T-cell (primary cell): ENCODE data around the gene PPHLN1. TPM values are rescaled to one million over a fixed set of nuclear protein-coding genes. Genes with fewer than 3 reads are reported as not detected.

ENCODE experiments used
- ATAC-seq, 4 experiments: fragments of 200-7000 bp in 3 of 4; fragments of 150-1000 bp in 1 of 4; cut with Tn5 transposase; replicated peaks in 1 of 4; 1 replicate in 3 of 4; 2 replicates in 1 of 4; pipeline ENCODE4 v1.10.0; 2021; ENCODE audit warnings: moderate library complexity in 3 of 4, mild to moderate bottlenecking in 2 of 4, moderate number of reproducible peaks in 1 of 4
- CTCF ChIA-PET, 2 donors: fragments of 300-600 bp; sonication (Branson Sonifier 250); formaldehyde crosslinking; loops; one replicate each; lab custom pipeline; 2022; ENCODE audit warnings: antibody characterized with exemption in 2 of 2; lab: Charles Lee
- POLR2A ChIA-PET, 2 donors: fragments of 300-600 bp; sonication (Branson Sonifier 250); formaldehyde crosslinking; loops; one replicate each; lab custom pipeline; 2022; ENCODE audit warnings: antibody characterized with exemption in 2 of 2; lab: Charles Lee
- DNase-seq, 35 experiments: peaks; one replicate each; pipeline versions ENCODE4 v3.0.0 to v3.0.0-alpha.2; 2013 to 2023
- H3K27ac ChIP-seq: one replicate; pipeline ENCODE4 v1.5.1; 2013; ENCODE audit warnings: low read length
- H3K27me3 ChIP-seq, 2 experiments: replicated peaks in 1 of 2; 1 replicate in 1 of 2; 2 replicates in 1 of 2; pipeline versions ENCODE4 v1.6.1 to v1.7.0; 2013; ENCODE audit warnings: low read length in 1 of 2, mixed read lengths in 1 of 2; ENCODE audit not compliant: control insufficient read depth in 2 of 2, insufficient read depth in 2 of 2; ENCODE audit errors: extremely low read depth in 1 of 2
- H3K36me3 ChIP-seq, 2 donors: 1 replicate in 1 of 2; 2 replicates in 1 of 2; pipeline versions ENCODE4 v1.6.1 to v1.7.0; 2013; ENCODE audit warnings: low read length in 1 of 2; ENCODE audit not compliant: control insufficient read depth in 2 of 2, insufficient read depth in 1 of 2; ENCODE audit errors: extremely low read depth in 1 of 2
- H3K4me1 ChIP-seq, 2 experiments: 1 replicate in 1 of 2; 2 replicates in 1 of 2; pipeline versions ENCODE4 v1.6.1 to v1.7.0; 2013; ENCODE audit warnings: low read length in 2 of 2, mixed read lengths in 1 of 2; ENCODE audit not compliant: insufficient read depth in 2 of 2, control insufficient read depth in 1 of 2; ENCODE audit errors: extremely low read depth in 1 of 2
- H3K4me3 ChIP-seq, 2 donors: 1 replicate in 1 of 2; 2 replicates in 1 of 2; pipeline versions ENCODE4 v1.5.1 to v1.7.0; 2013; ENCODE audit warnings: mild to moderate bottlenecking in 2 of 2, low read length in 1 of 2, moderate library complexity in 1 of 2; ENCODE audit not compliant: control insufficient read depth in 1 of 2; ENCODE audit errors: extremely low read depth in 1 of 2
- H3K9me3 ChIP-seq: 2 replicates; pipeline ENCODE4 v1.7.0; 2013
- H3K27ac Mint-ChIP-seq, 2 donors: one replicate each; pipeline ENCODE4 v1.8.0; 2020 to 2021; ENCODE audit warnings: mild to moderate bottlenecking in 2 of 2, mixed read lengths in 2 of 2
- H3K27me3 Mint-ChIP-seq, 2 donors: one replicate each; pipeline ENCODE4 v1.8.0; 2021 to 2022; ENCODE audit warnings: mixed read lengths in 2 of 2
- H3K36me3 Mint-ChIP-seq: one replicate; pipeline ENCODE4 v1.8.0; 2021; ENCODE audit warnings: mixed read lengths
- H3K4me1 Mint-ChIP-seq, 3 donors: one replicate each; pipeline ENCODE4 v1.8.0; 2020 to 2022; ENCODE audit warnings: mixed read lengths in 3 of 3, mild to moderate bottlenecking in 1 of 3
- H3K4me3 Mint-ChIP-seq, 3 donors: one replicate each; pipeline ENCODE4 v1.8.0; 2020 to 2022; ENCODE audit warnings: mild to moderate bottlenecking in 3 of 3, mixed read lengths in 3 of 3, moderate library complexity in 3 of 3
- H3K9me3 Mint-ChIP-seq, 3 donors: one replicate each; pipeline ENCODE4 v1.8.0; 2020 to 2022; ENCODE audit warnings: mixed read lengths in 3 of 3
- WGBS: methylation state at CpG from one replicate; pipeline ENCODE4 v1.1.5; 2013; ENCODE audit warnings: missing lambda C conversion rate; ENCODE audit not compliant: insufficient coverage; 5-methylcytosine and 5-hydroxymethylcytosine counted together
- total RNA-seq, 35 experiments: library from RNA in 6 of 35; stranded (reverse) in 6 of 35; fragments of 120-200 nt in 1 of 35; gene quantifications; one replicate each; pipeline versions ENCODE4 v1.2.1 to v1.2.4 and lab custom pipeline; 2013 to 2026

Gene PPHLN1
- total RNA-seq, 5 donors from 2014 or later (not counting 1 experiment from before 2014, with no cell fraction given) = 70.8 to 98.9 (median 80.8) TPM

- Histone ChIP-seq H3K9me3 (no peaks in the 10 kb centered on the region), H3K4me1 (peaks cover 0 to 2% of the 10 kb centered on the region in 2 experiments), H3K36me3 (no peaks in the 10 kb centered on the region), H3K27me3 (peaks cover 0 to 16% of the 10 kb centered on the region in 2 experiments), H3K27ac (no peak overlapping the region), H3K4me3 (no peak overlapping the region)
- Mint-ChIP-seq H3K36me3 (no peaks in the 10 kb centered on the region), H3K4me3 (no peak overlapping the region), H3K27me3 (peaks cover 7 to 15% of the 10 kb centered on the region in 2 donors), H3K9me3 (no peaks in the 10 kb centered on the region), H3K4me1 (peaks cover 3 to 5% (median 4%) of the 10 kb centered on the region in 3 donors), H3K27ac (no peak overlapping the region)
- ChIA-PET CTCF (no interaction called here), POLR2A (no interaction called here)
- no CpG with 5 or more reads among the region's 9 CpGs for WGBS
- DNase-seq (no peak), ATAC-seq (no peak)
Observed at GRCh38 chr12:42288544-42288943, 37.4 kb upstream of the PPHLN1 start.

GRCh38 chr12:42291680-42292079 is 34.3 kb upstream of the PPHLN1 start:
- no peak overlapping the region for H3K27ac ChIP-seq
- POLR2A ChIA-PET = interaction anchor here in 1 of 2 donors (0.7 kb wide), 1 partner anchor 383 kb away, joined by 3 read pairs; no protein-coding TSS in a partner anchor
- no peak for DNase-seq
- no peaks in the 10 kb centered on the region for H3K9me3 Mint-ChIP-seq
- peaks cover 7 to 15% of the 10 kb centered on the region in 2 donors for H3K27me3 Mint-ChIP-seq
- H3K36me3 ChIP-seq = no peaks in the 10 kb centered on the region
- ATAC-seq = no peak
- no peaks in the 10 kb centered on the region for H3K36me3 Mint-ChIP-seq
- no peaks in the 10 kb centered on the region for H3K4me1 ChIP-seq
- CTCF ChIA-PET = no interaction called here
- H3K27me3 ChIP-seq = peaks cover 0 to 16% of the 10 kb centered on the region in 2 experiments
- no peaks in the 10 kb centered on the region for H3K4me1 Mint-ChIP-seq
- no CpG with 5 or more reads among the region's 2 CpGs for WGBS
- no peak overlapping the region for H3K27ac Mint-ChIP-seq
- no peak overlapping the region for H3K4me3 Mint-ChIP-seq
- no peaks in the 10 kb centered on the region for H3K9me3 ChIP-seq
- no peak overlapping the region for H3K4me3 ChIP-seq

GRCh38 chr12:42296503-42297109 is 29.4 kb upstream of the PPHLN1 start:
- Mint-ChIP-seq H3K4me1 (peaks cover 0 to 15% (median 8%) of the 10 kb centered on the region in 3 donors), H3K36me3 (no peaks in the 10 kb centered on the region), H3K9me3 (no peaks in the 10 kb centered on the region), H3K27me3 (no peaks in the 10 kb centered on the region), H3K4me3 (no peak overlapping the region), H3K27ac (no peak overlapping the region)
- CTCF ChIA-PET = interaction anchor here in 1 of 2 donors (0.6 kb wide), 1 partner anchor 275 kb away, joined by 5 read pairs; no protein-coding TSS in a partner anchor
- H3K4me1 ChIP-seq = peaks cover 0 to 2% of the 10 kb centered on the region in 2 experiments
- no peak overlapping the region for H3K27ac ChIP-seq
- H3K4me3 ChIP-seq = no peak overlapping the region
- ATAC-seq (no peak), DNase-seq (peak in 1 of 35 experiments; percentile 35)
- H3K36me3 ChIP-seq = no peaks in the 10 kb centered on the region
- WGBS = 83% methylated on average over 2 of the region's 5 CpGs
- no peaks in the 10 kb centered on the region for H3K9me3 ChIP-seq
- POLR2A ChIA-PET = no interaction called here
- no peaks in the 10 kb centered on the region for H3K27me3 ChIP-seq

- no peaks in the 10 kb centered on the region for H3K36me3 Mint-ChIP-seq
- CTCF ChIA-PET = interaction anchor here in 1 of 2 donors (0.6 to 0.7 kb wide), 2 partner anchors 724 to 1562 kb away, joined by 8 to 12 read pairs; no protein-coding TSS in a partner anchor
- peaks cover 0 to 15% (median 8%) of the 10 kb centered on the region in 3 donors for H3K4me1 Mint-ChIP-seq
- Histone ChIP-seq H3K27me3 (no peaks in the 10 kb centered on the region), H3K36me3 (no peaks in the 10 kb centered on the region), H3K4me3 (no peak overlapping the region), H3K4me1 (peaks cover 0 to 2% of the 10 kb centered on the region in 2 experiments), H3K27ac (no peak overlapping the region), H3K9me3 (no peaks in the 10 kb centered on the region)
- no CpG with 5 or more reads among the region's 4 CpGs for WGBS
- no peak overlapping the region for H3K4me3 Mint-ChIP-seq
- no peaks in the 10 kb centered on the region for H3K9me3 Mint-ChIP-seq
- ATAC-seq (no peak), DNase-seq (no peak)
- POLR2A ChIA-PET = interaction anchor here (0.6 kb wide), 2 partner anchors 45 to 69 kb away, joined by 4 to 6 read pairs; no protein-coding TSS in a partner anchor
- no peak overlapping the region for H3K27ac Mint-ChIP-seq
- no peaks in the 10 kb centered on the region for H3K27me3 Mint-ChIP-seq
Observed at GRCh38 chr12:42298887-42299286, 27.1 kb upstream of the PPHLN1 start.

GRCh38 chr12:42299392-42300308 is 26.3 kb upstream of the PPHLN1 start:
- Mint-ChIP-seq H3K27me3 (no peaks in the 10 kb centered on the region), H3K36me3 (no peaks in the 10 kb centered on the region), H3K27ac (peak overlapping the region in 1 of 2 donors; percentile 50), H3K4me1 (peaks cover 0 to 15% (median 8%) of the 10 kb centered on the region in 3 donors), H3K9me3 (no peaks in the 10 kb centered on the region), H3K4me3 (peak overlapping the region in 1 of 3 donors; percentile 58)
- WGBS = no CpG with 5 or more reads among the region's 8 CpGs
- Histone ChIP-seq H3K9me3 (no peaks in the 10 kb centered on the region), H3K4me1 (peaks cover 0 to 2% of the 10 kb centered on the region in 2 experiments), H3K27ac (no peak overlapping the region), H3K27me3 (no peaks in the 10 kb centered on the region), H3K4me3 (no peak overlapping the region), H3K36me3 (no peaks in the 10 kb centered on the region)
- ChIA-PET POLR2A (interaction anchor here (0.6 kb wide), 3 partner anchors 44 to 70 kb away, joined by 3 to 6 read pairs (median 4); no protein-coding TSS in a partner anchor), CTCF (interaction anchor here in 1 of 2 donors (0.6 to 0.7 kb wide), 2 partner anchors 725 to 1561 kb away, joined by 8 to 12 read pairs; no protein-coding TSS in a partner anchor)
- DNase-seq (peak in 6 of 35 experiments; percentile 4 to 24 (median 14)), ATAC-seq (peak in 2 of 4 experiments; percentile 24 to 42)

- no peaks in the 10 kb centered on the region for H3K36me3 ChIP-seq
- no peaks in the 10 kb centered on the region for H3K9me3 ChIP-seq
- DNase-seq (no peak), ATAC-seq (no peak)
- H3K27ac ChIP-seq = no peak overlapping the region
- Mint-ChIP-seq H3K27ac (no peak overlapping the region), H3K9me3 (no peaks in the 10 kb centered on the region), H3K4me1 (no peaks in the 10 kb centered on the region), H3K4me3 (no peak overlapping the region), H3K36me3 (peaks cover 4% of the 10 kb centered on the region), H3K27me3 (no peaks in the 10 kb centered on the region)
- no peaks in the 10 kb centered on the region for H3K4me1 ChIP-seq
- no peak overlapping the region for H3K4me3 ChIP-seq
- POLR2A ChIA-PET = no interaction called here
- WGBS = no CpG with 5 or more reads among the region's 3 CpGs
- no peaks in the 10 kb centered on the region for H3K27me3 ChIP-seq
- CTCF ChIA-PET = no interaction called here
Observed at GRCh38 chr12:42306297-42306696, 19.7 kb upstream of the PPHLN1 start.
